DND-41 (cell line): Measurements from ENCODE around the gene HSPH1.
A peak's percentile ranks its signal among the peaks of the same experiment; 100 is the strongest.

Experiments used
- ATAC-seq: fragments of 200-7000 bp; cut with Tn5 transposase; 3 replicates; pipeline ENCODE4 v1.9.1; 2021; ENCODE audit warnings: low read depth; ENCODE audit not compliant: insufficient read depth
- DNase-seq: peaks from one replicate; pipeline ENCODE4 v3.0.0-alpha.2; 2020
- H2AFZ ChIP-seq: 2 replicates; pipeline ENCODE4 v1.6.0; 2012; ENCODE audit warnings: low read depth, low read length
- H3K27ac ChIP-seq: 2 replicates; pipeline ENCODE4 v1.5.1; 2012; ENCODE audit warnings: low read length, inconsistent platforms
- H3K27me3 ChIP-seq: fragments of 200-600 bp; sonication (generic); 2 replicates; pipeline ENCODE4 v1.6.0; 2012; ENCODE audit warnings: low read length, mild to moderate bottlenecking, inconsistent platforms; ENCODE audit not compliant: insufficient read depth, poor library complexity
- H3K36me3 ChIP-seq: 2 replicates; pipeline ENCODE4 v1.5.1; 2012; ENCODE audit warnings: low read length, inconsistent platforms; ENCODE audit not compliant: insufficient read depth
- H3K4me1 ChIP-seq: 2 replicates; pipeline ENCODE4 v1.5.1; 2012; ENCODE audit warnings: mild to moderate bottlenecking, low read length; ENCODE audit not compliant: insufficient read depth
- H3K4me2 ChIP-seq: 2 replicates; pipeline ENCODE4 v1.6.0; 2012; ENCODE audit warnings: mild to moderate bottlenecking, moderate library complexity, low read length, inconsistent platforms; ENCODE audit not compliant: insufficient read depth
- H3K4me3 ChIP-seq, 2 experiments: fragments of 200-600 bp in 1 of 2; shearing (Covaris generic) in 1 of 2; 2 replicates each; pipeline ENCODE4 v1.5.1; 2012 to 2016; ENCODE audit warnings: inconsistent platforms in 2 of 2, low read length in 2 of 2, mild to moderate bottlenecking in 2 of 2, low read depth in 1 of 2, moderate library complexity in 1 of 2
- H3K79me2 ChIP-seq: 2 replicates; pipeline ENCODE4 v1.6.0; 2012; ENCODE audit warnings: low read length, inconsistent platforms; ENCODE audit not compliant: insufficient read depth
- H3K9ac ChIP-seq: 2 replicates; pipeline ENCODE4 v1.6.0; 2012; ENCODE audit warnings: low read depth, mild to moderate bottlenecking, inconsistent platforms, low read length, moderate library complexity
- H3K9me3 ChIP-seq: 2 replicates; pipeline ENCODE4 v1.5.1; 2012; ENCODE audit warnings: low read length, moderate library complexity, mild to moderate bottlenecking, inconsistent platforms; ENCODE audit not compliant: insufficient read depth, severe bottlenecking
- H4K20me1 ChIP-seq: 2 replicates; pipeline ENCODE4 v1.6.0; 2012; ENCODE audit warnings: low read length; ENCODE audit not compliant: insufficient read depth
- EZH2 ChIP-seq: IDR thresholded peaks from 3 replicates; pipeline ENCODE4 v1.6.1; 2012; ENCODE audit warnings: borderline replicate concordance, low read depth, mild to moderate bottlenecking, moderate library complexity, low read length, inconsistent platforms; ENCODE audit not compliant: severe bottlenecking
- TF ChIP-seq, protein P1 (sequence below): IDR thresholded peaks from 2 replicates; pipeline ENCODE4 v1.5.1; 2012; ENCODE audit warnings: borderline replicate concordance, low read length, moderate library complexity, mild to moderate bottlenecking; ENCODE audit not compliant: poor library complexity, severe bottlenecking; ENCODE audit errors: extremely low read depth

HSPH1 gene

DNA sequence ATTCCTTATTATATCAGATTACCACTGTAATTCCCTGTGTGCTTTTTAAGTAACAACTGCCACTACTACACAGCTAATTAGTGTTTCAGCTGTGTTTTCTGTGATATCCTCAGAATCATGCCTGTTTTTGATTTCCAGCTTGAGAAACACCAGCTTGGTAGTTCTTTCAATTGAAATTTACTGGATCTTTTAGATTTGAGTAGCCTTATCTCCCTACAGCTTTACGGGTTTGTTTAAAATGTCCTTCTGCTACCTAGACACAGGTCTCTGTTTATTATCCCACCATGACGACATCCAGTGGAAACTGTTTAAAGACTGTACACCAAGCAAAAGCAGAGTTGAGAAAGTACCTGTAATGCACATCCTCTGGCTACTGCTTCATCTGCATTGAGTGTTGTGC is 12.1 kb downstream of the HSPH1 start:
- peaks cover 100% of the 10 kb centered on the region for H3K36me3 ChIP-seq
- H4K20me1 ChIP-seq, result peaks cover 4% of the 10 kb centered on the region; the same call in 1 of the 2 replicates
- no peak overlapping the region for H3K27ac ChIP-seq
- no peaks in the 10 kb centered on the region for H3K27me3 ChIP-seq
- H3K4me2 ChIP-seq, result no peak overlapping the region; the same call in 1 of the 2 replicates
- H3K79me2 ChIP-seq, result peaks cover 82% of the 10 kb centered on the region
- no peaks in the 10 kb centered on the region for H3K4me1 ChIP-seq
- no peak overlapping the region for H2AFZ ChIP-seq
- no peak overlapping the region for H3K4me3 ChIP-seq
- DNase-seq (no peak), ATAC-seq (no peak)
- TF ChIP-seq EZH2, result no peak
- TF ChIP-seq, protein P1, sequence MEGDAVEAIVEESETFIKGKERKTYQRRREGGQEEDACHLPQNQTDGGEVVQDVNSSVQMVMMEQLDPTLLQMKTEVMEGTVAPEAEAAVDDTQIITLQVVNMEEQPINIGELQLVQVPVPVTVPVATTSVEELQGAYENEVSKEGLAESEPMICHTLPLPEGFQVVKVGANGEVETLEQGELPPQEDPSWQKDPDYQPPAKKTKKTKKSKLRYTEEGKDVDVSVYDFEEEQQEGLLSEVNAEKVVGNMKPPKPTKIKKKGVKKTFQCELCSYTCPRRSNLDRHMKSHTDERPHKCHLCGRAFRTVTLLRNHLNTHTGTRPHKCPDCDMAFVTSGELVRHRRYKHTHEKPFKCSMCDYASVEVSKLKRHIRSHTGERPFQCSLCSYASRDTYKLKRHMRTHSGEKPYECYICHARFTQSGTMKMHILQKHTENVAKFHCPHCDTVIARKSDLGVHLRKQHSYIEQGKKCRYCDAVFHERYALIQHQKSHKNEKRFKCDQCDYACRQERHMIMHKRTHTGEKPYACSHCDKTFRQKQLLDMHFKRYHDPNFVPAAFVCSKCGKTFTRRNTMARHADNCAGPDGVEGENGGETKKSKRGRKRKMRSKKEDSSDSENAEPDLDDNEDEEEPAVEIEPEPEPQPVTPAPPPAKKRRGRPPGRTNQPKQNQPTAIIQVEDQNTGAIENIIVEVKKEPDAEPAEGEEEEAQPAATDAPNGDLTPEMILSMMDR, result no peak
- no peak overlapping the region for H3K9ac ChIP-seq
- no peaks in the 10 kb centered on the region for H3K9me3 ChIP-seq

DNA sequence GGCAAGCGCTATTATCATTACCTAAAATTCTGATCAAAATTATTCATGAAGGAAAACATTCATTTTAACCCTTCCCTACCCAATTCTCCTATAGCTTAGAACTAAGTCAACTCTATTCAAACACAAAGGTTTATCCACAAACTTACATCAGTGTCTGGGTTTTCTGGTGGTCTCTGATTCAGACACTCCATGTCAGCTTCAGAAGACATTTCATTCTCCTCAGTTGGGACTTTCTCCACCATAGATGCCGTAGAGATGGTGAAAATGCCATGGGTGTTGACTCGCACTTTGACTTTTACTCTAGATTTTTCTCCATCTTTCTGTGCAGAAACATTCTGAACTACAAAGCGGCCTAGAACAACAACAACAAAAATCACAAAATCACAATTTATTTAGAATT is 16.3 kb downstream of the HSPH1 start:
- H3K79me2 ChIP-seq, result peaks cover 71% of the 10 kb centered on the region
- no peaks in the 10 kb centered on the region for H3K4me1 ChIP-seq
- no peak overlapping the region for H3K4me2 ChIP-seq
- H2AFZ ChIP-seq, result no peak overlapping the region
- peaks cover 100% of the 10 kb centered on the region for H3K36me3 ChIP-seq
- H3K27me3 ChIP-seq, result no peaks in the 10 kb centered on the region
- no peak overlapping the region for H3K4me3 ChIP-seq
- ATAC-seq, result no peak
- peak overlapping the region; percentile 5; the same call in 1 of the 2 replicates for H3K27ac ChIP-seq
- H3K9ac ChIP-seq, result no peak overlapping the region
- no peaks in the 10 kb centered on the region for H3K9me3 ChIP-seq
- DNase-seq, result no peak
- peaks cover 9% of the 10 kb centered on the region; the same call in 1 of the 2 replicates for H4K20me1 ChIP-seq
- TF ChIP-seq EZH2, result no peak
- TF ChIP-seq, protein P1, result no peak

DNA sequence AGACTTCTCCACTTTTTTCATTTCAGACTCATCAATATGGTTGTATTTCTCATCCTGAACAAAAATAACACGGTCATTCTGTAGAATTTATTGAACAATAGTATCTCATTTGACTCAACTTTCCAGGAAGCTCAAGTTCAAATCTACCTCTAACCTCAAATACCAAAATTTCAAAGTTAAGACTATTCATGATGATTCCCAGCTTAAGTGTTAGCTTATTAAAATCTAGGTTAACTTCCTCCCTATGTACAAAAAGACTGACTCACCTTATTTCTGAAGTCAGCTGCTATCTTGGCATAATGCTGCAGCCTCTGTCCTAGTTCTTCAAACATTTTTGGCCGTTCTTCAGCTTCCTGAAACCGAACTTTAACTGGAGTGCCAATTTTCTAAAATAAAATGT is 23.2 kb downstream of the HSPH1 start:
- peaks cover 52% of the 10 kb centered on the region for H3K4me1 ChIP-seq
- peaks cover 20% of the 10 kb centered on the region for H3K79me2 ChIP-seq
- TF ChIP-seq, protein P1, result no peak
- no peak for TF ChIP-seq EZH2
- H2AFZ ChIP-seq, result no peak overlapping the region
- peaks cover 9% of the 10 kb centered on the region; the same call in 1 of the 2 replicates for H4K20me1 ChIP-seq
- peaks cover 80% of the 10 kb centered on the region for H3K36me3 ChIP-seq
- no peaks in the 10 kb centered on the region for H3K9me3 ChIP-seq
- DNase-seq (no peak), ATAC-seq (no peak)
- H3K9ac ChIP-seq, result no peak overlapping the region
- no peak overlapping the region for H3K4me3 ChIP-seq
- H3K4me2 ChIP-seq, result no peak overlapping the region
- no peak overlapping the region for H3K27ac ChIP-seq
- H3K27me3 ChIP-seq, result no peaks in the 10 kb centered on the region

DNA sequence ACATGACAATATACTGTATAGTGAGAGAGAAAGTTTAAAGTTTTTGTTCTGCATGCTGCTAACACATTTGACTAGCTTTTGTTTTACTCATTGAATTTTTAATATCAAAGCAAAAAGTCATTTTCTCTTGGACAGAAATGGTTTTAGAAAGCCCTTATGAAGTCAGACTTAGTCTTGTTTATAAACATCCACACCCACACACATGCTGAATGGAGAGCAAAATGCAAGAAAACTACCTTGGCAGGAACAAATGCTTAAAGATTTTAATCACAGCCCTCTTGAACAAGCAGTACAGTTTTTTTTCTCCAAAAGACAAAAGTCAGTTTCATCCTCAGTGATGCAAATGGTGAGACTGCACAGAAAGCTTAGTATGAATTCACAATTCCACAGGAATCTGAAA is 25.0 kb downstream of the HSPH1 start:
- TF ChIP-seq, protein P1, result no peak
- TF ChIP-seq EZH2, result no peak
- no peaks in the 10 kb centered on the region for H4K20me1 ChIP-seq
- peaks cover 70% of the 10 kb centered on the region for H3K4me1 ChIP-seq
- H3K4me3 ChIP-seq, result no peak overlapping the region
- no peak overlapping the region for H2AFZ ChIP-seq
- H3K9me3 ChIP-seq, result no peaks in the 10 kb centered on the region
- peaks cover 62% of the 10 kb centered on the region for H3K36me3 ChIP-seq
- H3K79me2 ChIP-seq, result peaks cover 2% of the 10 kb centered on the region; the same call in 1 of the 2 replicates
- no peak overlapping the region for H3K9ac ChIP-seq
- no peak for ATAC-seq
- H3K4me2 ChIP-seq, result no peak overlapping the region
- DNase-seq, result no peak
- H3K27ac ChIP-seq, result peak overlapping the region; percentile 26
- H3K27me3 ChIP-seq, result no peaks in the 10 kb centered on the region
